Activated T-helper 17 cell treated with anti-CD3 and anti-CD28 coated beads, Interleukin-2, amount 50 U/mL, for 72 hours (primary cell): ENCODE data around the gene SOCS1. TPM values are rescaled to one million over a fixed set of nuclear protein-coding genes. Genes with fewer than 3 reads are reported as not detected.

Source experiments
- ATAC-seq: fragments of 150-1000 bp; cut with Tn5 transposase; replicated peaks from 2 replicates; pipeline ENCODE4 v1.10.0; 2021; ENCODE audit warnings: mild to moderate bottlenecking, moderate library complexity
- H3K27ac Mint-ChIP-seq: one replicate; pipeline ENCODE4 v1.8.0; 2022; ENCODE audit warnings: mixed read lengths
- H3K27me3 Mint-ChIP-seq: one replicate; pipeline ENCODE4 v1.8.0; 2022; ENCODE audit warnings: mixed read lengths
- H3K36me3 Mint-ChIP-seq: one replicate; pipeline ENCODE4 v1.8.0; 2022; ENCODE audit warnings: low read depth, mild to moderate bottlenecking, mixed read lengths
- H3K4me1 Mint-ChIP-seq: one replicate; pipeline ENCODE4 v1.8.0; 2022; ENCODE audit warnings: mixed read lengths
- H3K4me3 Mint-ChIP-seq: one replicate; pipeline ENCODE4 v1.8.0; 2022; ENCODE audit warnings: mild to moderate bottlenecking, mixed read lengths
- H3K9me3 Mint-ChIP-seq: one replicate; pipeline ENCODE4 v1.8.0; 2022; ENCODE audit warnings: mixed read lengths
- total RNA-seq, 2 donors: library from RNA; stranded (reverse); gene quantifications; one replicate each; pipeline ENCODE4 v1.2.3, GENCODE V29; 2022

SOCS1 gene
- total RNA-seq, 2 donors from 2014 or later = 89.7 to 124 TPM

- ATAC-seq = no peak
- H3K4me1 Mint-ChIP-seq = peaks cover 19% of the 10 kb centered on the region
- H3K27ac Mint-ChIP-seq = peak overlapping the region; percentile 99
- no peaks in the 10 kb centered on the region for H3K9me3 Mint-ChIP-seq
- no peaks in the 10 kb centered on the region for H3K27me3 Mint-ChIP-seq
- H3K36me3 Mint-ChIP-seq = no peaks in the 10 kb centered on the region
- H3K4me3 Mint-ChIP-seq = peak overlapping the region; percentile 82
Measured at GRCh38 chr16:11205065-11205699, 50.8 kb downstream of the SOCS1 start.

- Mint-ChIP-seq H3K4me1 (peaks cover 19% of the 10 kb centered on the region), H3K9me3 (no peaks in the 10 kb centered on the region), H3K27ac (peak overlapping the region; percentile 99), H3K4me3 (peak overlapping the region; percentile 82), H3K36me3 (no peaks in the 10 kb centered on the region), H3K27me3 (no peaks in the 10 kb centered on the region)
- no peak for ATAC-seq
Measured at GRCh38 chr16:11204513-11205047, 51.4 kb downstream of the SOCS1 start.

Other genes starting within 250 kb of the SOCS1 start
- not detected for gene TNP2, start 13.1 kb upstream of the SOCS1 start, total RNA-seq
- not detected for gene PRM3, start 17.4 kb upstream of the SOCS1 start, total RNA-seq
- not detected for gene PRM2, start 20.3 kb upstream of the SOCS1 start, total RNA-seq
- gene PRM1, start 25.1 kb upstream of the SOCS1 start, total RNA-seq = not detected
- gene RMI2, start 89.3 kb upstream of the SOCS1 start, total RNA-seq = 10 to 100 TPM; 31.6 to 34.3 TPM